SIG-M5 treated with dmso at 0.1 percent for 504 hours (cell line): ENCODE results near the gene TMEM38B.
A peak's percentile ranks its signal among the peaks of the same experiment; 100 is the strongest.
"Not testable (repeated sequence)": the region's sequence is repeated elsewhere in the genome, so short reads cannot be mapped to it uniquely, and the experiment has no call there.

Source experiments
- DNase-seq: peaks from one replicate; lab custom pipeline; 2025; ENCODE audit not compliant: unreplicated experiment; lab: John Stamatoyannopoulos, UW

TMEM38B gene

GRCh38 chr9:105714020-105714331 is 19.6 kb downstream of the TMEM38B start:
- no peak for DNase-seq

DNA sequence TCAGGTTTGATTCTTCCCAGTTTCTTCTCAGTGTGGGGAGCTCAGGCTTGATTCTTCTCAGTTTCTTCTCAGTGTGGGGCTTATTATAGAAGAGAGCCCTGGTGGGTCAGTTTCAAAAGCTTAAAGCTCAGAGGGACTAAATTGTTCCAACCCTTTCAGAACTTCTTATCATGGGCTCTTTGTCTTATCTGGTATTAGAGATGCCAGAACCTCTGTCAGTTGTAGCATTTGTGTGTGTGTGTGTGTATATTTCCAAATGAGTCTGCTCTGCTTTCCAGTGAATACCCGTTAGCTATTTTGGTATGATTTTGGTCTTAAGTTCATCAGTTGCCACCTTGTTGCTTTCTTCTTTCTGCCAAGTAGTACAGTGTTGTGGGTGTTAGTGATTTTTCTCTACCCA is 21.8 kb downstream of the TMEM38B start:
- DNase-seq = no peak

GRCh38 chr9:105722099-105722498 is 27.8 kb downstream of the TMEM38B start:
- no peak for DNase-seq

DNA sequence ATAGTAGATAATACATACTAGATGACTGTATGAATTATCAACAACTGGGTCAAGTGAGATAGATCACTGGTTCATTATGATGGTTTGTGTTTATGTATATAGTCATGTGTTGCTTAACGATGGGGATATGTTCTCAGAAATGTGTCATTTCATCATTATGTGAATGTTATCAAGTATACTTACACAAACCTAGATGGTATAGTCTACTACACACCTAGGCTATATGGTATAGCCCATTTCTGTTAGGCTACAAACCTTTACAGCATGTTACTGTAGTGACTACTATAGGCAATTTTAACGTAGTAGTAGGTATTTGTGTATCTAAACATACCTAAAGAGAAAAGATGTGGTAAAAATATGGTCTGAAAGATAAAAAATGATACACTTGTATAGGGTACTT is 31.0 kb downstream of the TMEM38B start:
- no peak for DNase-seq

DNA sequence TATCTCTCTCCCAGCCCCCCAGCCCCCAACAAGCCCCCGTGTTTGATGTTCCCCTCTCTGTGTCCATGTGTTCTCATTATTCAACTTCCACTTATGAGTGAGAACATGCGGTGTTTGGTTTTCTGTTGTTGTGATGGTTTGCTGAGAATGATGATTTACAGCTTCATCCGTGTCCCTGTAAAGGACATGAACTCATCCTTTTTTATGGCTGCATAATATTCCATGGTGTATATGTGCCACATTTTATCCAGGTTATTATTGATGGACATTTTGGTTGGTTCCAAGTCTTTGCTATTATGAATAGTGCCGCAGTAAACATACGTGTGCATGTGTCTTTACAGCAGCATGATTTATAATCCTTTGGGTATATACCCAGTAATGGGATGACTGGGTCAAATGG is 33.9 kb downstream of the TMEM38B start:
- not testable (repeated sequence) for DNase-seq

- DNase-seq = not testable (repeated sequence)
Observed at GRCh38 chr9:105731420-105731819, 37.1 kb downstream of the TMEM38B start.

DNA sequence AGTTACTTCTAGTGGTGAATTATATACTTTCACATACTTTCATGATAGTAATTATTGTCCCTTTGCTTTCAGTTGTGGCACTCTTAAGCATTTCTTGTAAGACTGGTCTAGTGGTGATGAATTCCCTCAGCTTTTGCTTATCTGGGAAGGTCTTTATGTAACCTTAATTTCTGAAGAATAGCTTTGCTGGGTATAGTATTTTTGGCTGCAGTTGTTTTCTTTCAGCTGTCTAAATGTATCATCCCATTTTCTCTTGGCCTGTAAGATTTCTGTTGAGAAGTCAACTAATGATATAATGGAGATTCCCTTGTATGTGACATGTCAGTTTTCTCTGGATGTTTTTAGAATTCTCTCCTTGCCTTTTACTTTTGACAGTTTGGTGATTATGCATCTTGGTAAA is 41.0 kb downstream of the TMEM38B start:
- DNase-seq = no peak

DNA sequence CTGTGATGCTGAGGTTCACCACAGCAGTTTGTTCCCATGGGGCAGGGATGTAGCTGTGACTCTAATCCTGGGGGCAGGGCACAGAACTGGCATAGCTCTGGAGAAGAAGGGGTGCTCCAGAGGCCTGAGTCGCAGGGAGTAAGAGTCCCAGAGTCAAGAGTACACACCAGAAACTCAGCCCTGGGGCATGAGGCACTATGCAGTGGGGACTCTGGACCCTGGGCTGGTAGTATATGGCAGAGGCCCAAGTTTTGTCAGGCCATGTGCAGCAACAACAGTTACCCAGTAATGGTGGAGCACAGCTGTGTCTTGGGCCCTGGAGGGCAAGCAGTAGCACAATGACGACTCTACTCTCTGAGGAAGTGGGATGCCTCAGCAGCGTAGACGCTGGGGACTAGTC is 42.9 kb downstream of the TMEM38B start:
- DNase-seq = no peak

GRCh38 chr9:105742088-105742487 is 47.7 kb downstream of the TMEM38B start:
- no peak for DNase-seq

GRCh38 chr9:105747325-105747724 is 53.0 kb downstream of the TMEM38B start:
- DNase-seq = not testable (repeated sequence)

DNA sequence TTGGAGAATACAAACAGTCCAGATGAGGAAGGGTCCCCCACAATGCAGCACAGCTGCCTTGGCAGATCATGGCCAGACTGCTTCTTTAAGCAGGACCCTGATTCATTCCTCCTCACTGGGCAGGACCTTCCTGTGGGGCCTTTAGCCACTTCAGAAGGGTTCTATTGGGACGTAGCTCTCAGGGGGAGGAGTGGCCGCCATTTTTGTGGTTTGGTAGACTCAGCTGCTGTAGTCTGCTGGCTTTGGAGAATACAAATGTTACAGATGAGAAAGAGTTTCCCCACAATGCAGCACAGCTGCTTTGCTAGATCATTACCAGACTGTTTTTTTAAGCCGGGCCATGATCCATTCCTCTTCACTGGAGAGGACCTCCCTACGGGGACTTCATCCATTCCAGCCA is 57.4 kb downstream of the TMEM38B start:
- DNase-seq = no peak

- DNase-seq = peak; percentile 88
Observed at GRCh38 chr9:105757496-105758251, 63.3 kb downstream of the TMEM38B start.

GRCh38 chr9:105760053-105760452 is 65.7 kb downstream of the TMEM38B start:
- no peak for DNase-seq

- DNase-seq = not testable (repeated sequence)
Observed at GRCh38 chr9:105782561-105783494, 88.5 kb downstream of the TMEM38B start.

- DNase-seq = not testable (repeated sequence)
Observed at GRCh38 chr9:105783495-105783872, 89.1 kb downstream of the TMEM38B start.

DNA sequence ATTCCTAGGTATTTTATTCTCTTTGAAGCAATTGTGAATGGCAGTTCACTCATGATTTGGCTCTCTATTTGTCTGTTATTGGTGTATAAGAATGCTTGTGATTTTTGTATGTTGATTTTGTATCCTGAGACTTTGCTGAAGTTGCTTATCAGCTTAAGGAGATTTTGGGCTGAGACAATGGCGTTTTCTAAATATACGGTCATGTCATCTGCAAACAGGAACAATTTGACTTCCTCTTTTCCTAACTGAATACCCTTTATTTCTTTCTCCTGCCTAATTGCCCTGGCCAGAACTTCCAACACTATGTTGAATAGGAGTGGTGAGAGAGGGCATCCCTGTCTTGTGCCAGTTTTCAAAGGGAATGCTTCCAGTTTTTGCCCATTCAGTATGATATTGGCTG is 92.5 kb downstream of the TMEM38B start:
- not testable (repeated sequence) for DNase-seq

DNA sequence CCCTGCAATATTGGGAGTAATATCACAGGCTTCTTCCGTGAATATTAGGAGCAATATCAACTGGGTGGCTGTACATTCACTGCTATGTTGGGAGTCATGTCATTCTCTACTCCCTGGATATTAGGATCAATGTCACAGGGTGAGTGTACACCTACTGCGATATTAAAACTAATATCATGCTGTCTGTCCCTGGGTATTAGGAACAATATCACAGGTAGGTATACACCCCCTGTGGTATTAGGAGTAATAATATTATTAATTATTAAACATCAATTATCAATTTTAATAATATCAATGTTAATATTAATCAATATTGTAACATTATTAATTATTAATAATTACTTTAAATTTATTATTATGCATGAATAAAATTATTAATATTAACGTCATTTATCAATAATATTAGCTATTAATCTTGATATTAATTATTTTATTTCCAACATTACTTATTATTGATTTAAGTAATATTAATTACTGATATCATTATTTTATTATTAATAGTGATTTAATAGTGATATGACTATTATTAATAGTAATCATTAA is 121.9 kb downstream of the TMEM38B start:
- no peak for DNase-seq

DNA sequence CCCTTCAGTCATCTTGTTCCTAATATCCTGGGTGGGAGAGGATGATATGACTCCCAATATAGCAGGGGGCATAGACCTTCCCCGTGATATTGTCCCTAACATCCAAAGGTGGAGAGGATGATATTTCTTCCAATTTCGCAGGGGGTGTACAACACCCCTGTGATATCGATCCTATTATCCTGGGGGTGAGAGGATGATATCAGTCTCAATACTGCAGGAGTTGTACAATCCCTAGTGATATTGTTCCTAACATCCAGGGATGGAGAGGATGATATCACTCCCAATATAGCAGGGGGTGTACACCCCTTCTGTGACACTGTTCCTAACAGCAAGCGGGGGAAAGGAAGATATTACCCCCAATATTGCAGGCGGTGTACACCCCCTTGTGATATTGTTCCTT is 122.6 kb downstream of the TMEM38B start:
- no peak for DNase-seq

DNA sequence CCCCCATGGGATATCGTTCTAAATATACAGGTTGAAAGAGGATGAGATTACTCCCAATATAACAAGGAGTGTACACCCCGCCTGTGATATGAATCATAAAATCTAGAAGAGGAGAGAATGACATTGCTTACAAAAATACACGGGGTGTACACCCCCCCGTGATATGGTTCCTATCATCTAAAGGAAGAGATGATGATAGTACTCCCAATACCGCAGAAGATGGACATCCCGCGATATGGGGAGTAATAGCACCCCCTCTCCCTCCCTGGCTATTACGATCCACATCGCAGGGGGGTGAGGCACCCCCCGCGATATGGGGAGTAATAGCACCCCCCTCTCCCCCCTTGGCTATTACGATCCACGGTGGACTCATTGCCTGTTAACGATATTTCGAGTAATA is 124.6 kb downstream of the TMEM38B start:
- no peak for DNase-seq

DNA sequence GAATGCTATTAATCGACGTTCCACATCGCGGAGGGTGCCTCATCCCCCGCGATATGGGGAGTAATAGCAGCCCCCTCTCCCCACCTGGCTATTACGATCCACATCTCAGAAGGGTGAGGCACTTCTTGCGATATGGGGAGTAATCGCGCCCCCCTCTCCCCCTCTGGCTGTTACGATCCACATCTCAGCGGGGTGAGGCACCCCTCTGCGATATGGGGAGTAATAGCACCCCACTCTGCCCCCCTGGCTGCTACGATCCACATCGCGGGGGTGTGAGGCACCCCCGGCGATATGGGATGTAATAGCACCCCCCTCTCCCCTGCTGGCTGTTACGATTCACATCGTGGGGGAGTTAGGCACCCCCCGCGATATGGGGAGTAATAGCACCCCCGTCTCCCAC is 128.5 kb downstream of the TMEM38B start:
- no peak for DNase-seq
